Measurements from ENCODE around the gene DESI1.

Gene DESI1

GRCh38 chr22:41556561-41556960 is 64.3 kb downstream of the DESI1 start:
- no peak for DNase-seq

- no peak for DNase-seq
These were observed 65.4 kb downstream of the DESI1 start for GRCh38 chr22:41555325-41555982.

GRCh38 chr22:41551877-41552582 is 68.8 kb downstream of the DESI1 start:
- no peak for DNase-seq

- no peak for DNase-seq
These were observed 69.8 kb downstream of the DESI1 start for GRCh38 chr22:41550952-41551491.

- no peak for DNase-seq
These were observed 72.0 kb downstream of the DESI1 start for GRCh38 chr22:41548830-41549211.

Measured in activated naive CD4-positive, alpha-beta T cell (primary cell).